HCT116 (cell line): ENCODE results near the gene ZNF474. TPM values are rescaled to one million over a fixed set of nuclear protein-coding genes. Genes with fewer than 3 reads are reported as not detected.

Source experiments
- ATAC-seq: fragments of 200-7000 bp; cut with Tn5 transposase; 2 replicates; pipeline ENCODE4 v1.9.1; 2020; ENCODE audit warnings: mild to moderate bottlenecking, moderate library complexity
- BruUV-seq: library from RNA; stranded (reverse); fragments of 400-500 nt; replicated peaks from 2 replicates; lab custom pipeline; 2021; lab: Mats Ljungman, UMichigan
- CTCF ChIA-PET: fragments of 300-600 bp; sonication (Branson Sonifier 250); formaldehyde crosslinking; loops from one replicate; lab custom pipeline; 2021; ENCODE audit warnings: antibody characterized with exemption; lab: Charles Lee
- POLR2A ChIA-PET: fragments of 300-600, 350-600 bp; sonication (Branson Sonifier 250); formaldehyde crosslinking; loops from one replicate; lab custom pipeline; 2021; ENCODE audit warnings: antibody characterized with exemption; lab: Charles Lee
- RAD21 ChIA-PET, 2 experiments: fragments of 300-600 bp; sonication (Branson Sonifier 250); formaldehyde crosslinking; loops; one replicate each; lab custom pipeline; 2023; ENCODE audit warnings: low total read pairs in 2 of 2; ENCODE audit not compliant: uncharacterized antibody in 2 of 2, unreplicated experiment in 2 of 2, low non-redundant PET in 1 of 2; lab: Charles Lee
- DNase-seq: peaks from one replicate; pipeline ENCODE4 v3.0.0-alpha.2; 2010; ENCODE audit warnings: low read depth, low spot score
- H2AFZ ChIP-seq: fragments of 200-600 bp; shearing (Covaris generic), sonication (generic); 2 replicates; pipeline ENCODE4 v1.6.1; 2017; ENCODE audit warnings: low read depth, mixed run types, mixed read lengths, antibody characterized with exemption, low read length; ENCODE audit not compliant: poor library complexity, severe bottlenecking
- H3K27ac ChIP-seq: 2 replicates; pipeline ENCODE4 v1.5.1; 2012; ENCODE audit warnings: low read depth, low read length
- H3K27me3 ChIP-seq: fragments of 200-600 bp; sonication (generic); 2 replicates; pipeline ENCODE4 v1.6.1; 2016; ENCODE audit warnings: mixed run types, low read length, mixed read lengths; ENCODE audit not compliant: insufficient read depth
- H3K36me3 ChIP-seq, 2 experiments: fragments of 200-500 bp in 1 of 2; fragments of 200-600 bp in 1 of 2; sonication (Bioruptor generic) in 1 of 2; sonication (generic) in 1 of 2; 2 replicates each; pipeline versions ENCODE4 v1.5.1 to v1.6.1; 2014 to 2016; ENCODE audit warnings: low read length in 2 of 2, inconsistent platforms in 1 of 2, mixed read lengths in 1 of 2, mixed run types in 1 of 2; ENCODE audit not compliant: insufficient read depth in 2 of 2, control insufficient read depth in 1 of 2
- H3K4me1 ChIP-seq, 2 experiments: fragments of 200-600 bp in 1 of 2; sonication (generic) in 1 of 2; 2 replicates each; pipeline versions ENCODE4 v1.5.1 to v1.6.1; 2012 to 2017; ENCODE audit warnings: low read length in 2 of 2, inconsistent platforms in 1 of 2, mild to moderate bottlenecking in 1 of 2, mixed read lengths in 1 of 2, mixed run types in 1 of 2, moderate library complexity in 1 of 2; ENCODE audit not compliant: insufficient read depth in 2 of 2, control insufficient read depth in 1 of 2
- H3K4me2 ChIP-seq: fragments of 200-600 bp; sonication (generic); 2 replicates; pipeline ENCODE4 v1.6.1; 2017; ENCODE audit warnings: mixed run types, low read length, mixed read lengths
- H3K4me3 ChIP-seq, 2 experiments: fragments of 200-600 bp in 1 of 2; sonication (generic) in 1 of 2; replicated peaks in 1 of 2; 2 replicates each; pipeline ENCODE4 v1.5.1; 2011 to 2016; ENCODE audit warnings: low read length in 2 of 2, control low read depth in 1 of 2, low read depth in 1 of 2, mild to moderate bottlenecking in 1 of 2, mixed read lengths in 1 of 2, mixed run types in 1 of 2
- H3K79me2 ChIP-seq: fragments of 200-600 bp; sonication (generic); 2 replicates; pipeline ENCODE4 v1.6.1; 2017; ENCODE audit warnings: mild to moderate bottlenecking, mixed run types, low read length, moderate library complexity, mixed read lengths; ENCODE audit not compliant: insufficient read depth
- H3K9ac ChIP-seq: fragments of 200-600 bp; sonication (generic); 2 replicates; pipeline ENCODE4 v1.6.1; 2016; ENCODE audit warnings: low read length, mixed read lengths
- H3K9me2 ChIP-seq: fragments of 200-600 bp; sonication (generic), shearing (Covaris generic); 2 replicates; pipeline ENCODE4 v1.6.1; 2017; ENCODE audit warnings: mixed run types, mild to moderate bottlenecking, moderate library complexity; ENCODE audit not compliant: insufficient read depth
- H3K9me3 ChIP-seq, 2 experiments: fragments of 200-500 bp in 1 of 2; fragments of 200-600 bp in 1 of 2; sonication (Bioruptor generic) in 1 of 2; sonication (generic) in 1 of 2; 2 replicates each; pipeline ENCODE4 v1.6.1; 2014 to 2017; ENCODE audit warnings: low read length in 2 of 2, mixed read lengths in 2 of 2, inconsistent platforms in 1 of 2, low read depth in 1 of 2, mild to moderate bottlenecking in 1 of 2, mixed run types in 1 of 2, moderate library complexity in 1 of 2; ENCODE audit not compliant: control insufficient read depth in 1 of 2, insufficient read depth in 1 of 2
- H4K20me1 ChIP-seq: fragments of 200-600 bp; sonication (generic), shearing (Covaris generic); 2 replicates; pipeline ENCODE4 v1.6.1; 2017; ENCODE audit warnings: mixed run types, mild to moderate bottlenecking, moderate library complexity; ENCODE audit not compliant: insufficient read depth
- CBX3 ChIP-seq: IDR thresholded peaks from 2 replicates; pipeline ENCODE4 v1.6.1; 2012; ENCODE audit warnings: low read depth
- CEBPB ChIP-seq: IDR thresholded peaks from 2 replicates; pipeline ENCODE4 v1.6.1; 2012; ENCODE audit warnings: low read depth
- EGR1 ChIP-seq: IDR thresholded peaks from 2 replicates; pipeline ENCODE4 v1.6.1; 2012; ENCODE audit warnings: low read depth
- FOSL1 ChIP-seq: IDR thresholded peaks from 2 replicates; pipeline ENCODE4 v1.6.1; 2012; ENCODE audit warnings: low read depth
- JUND ChIP-seq: IDR thresholded peaks from 2 replicates; pipeline ENCODE4 v1.6.1; 2012
- POLR2A ChIP-seq: IDR thresholded peaks from 2 replicates; pipeline ENCODE4 v1.7.0; 2011; ENCODE audit warnings: borderline replicate concordance; ENCODE audit not compliant: insufficient read depth, insufficient read length; ENCODE audit errors: extremely low read depth
- POLR2AphosphoS5 ChIP-seq: IDR thresholded peaks from 2 replicates; pipeline ENCODE4 v1.6.1; 2011; ENCODE audit warnings: mild to moderate bottlenecking, low read depth, low read length, moderate library complexity
- SIN3A ChIP-seq: IDR thresholded peaks from 2 replicates; pipeline ENCODE4 v1.6.1; 2012; ENCODE audit warnings: low read depth
- SP1 ChIP-seq: IDR thresholded peaks from 2 replicates; pipeline ENCODE4 v1.6.1; 2012; ENCODE audit warnings: low read depth
- SRF ChIP-seq: IDR thresholded peaks from 2 replicates; pipeline ENCODE4 v1.6.1; 2012; ENCODE audit warnings: low read depth
- TCF7L2 ChIP-seq: IDR thresholded peaks from 2 replicates; pipeline ENCODE4 v1.7.0; 2011; ENCODE audit warnings: borderline replicate concordance, inconsistent platforms; ENCODE audit not compliant: insufficient read depth, insufficient read length; ENCODE audit errors: extremely low read depth
- YY1 ChIP-seq: IDR thresholded peaks from 2 replicates; pipeline ENCODE4 v1.6.1; 2011; ENCODE audit warnings: low read length, low read depth, moderate library complexity, mild to moderate bottlenecking; ENCODE audit not compliant: insufficient replicate concordance; ENCODE audit errors: extremely low read depth
- ZFX ChIP-seq: fragments of 450-650 bp; IDR thresholded peaks from 2 replicates; pipeline ENCODE4 v1.6.1; 2017
- intact Hi-C: fragments of 100-400 bp; cut with micrococcal nuclease; formaldehyde crosslinking; loops from 2 replicates; pipeline ENCODE4 v1.10.0; 2022
- total RNA-seq: library from RNA; stranded (reverse); gene quantifications from one replicate; pipeline ENCODE4 v1.2.1, GENCODE V29; 2021; ENCODE audit not compliant: unreplicated experiment
- TF ChIP-seq, protein P1 (sequence below): IDR thresholded peaks from 2 replicates; pipeline ENCODE4 v1.6.1; 2012
- TF ChIP-seq, protein P2 (sequence below): IDR thresholded peaks from 2 replicates; pipeline ENCODE4 v1.6.1; 2012; ENCODE audit warnings: low read depth
- TF ChIP-seq, protein P3 (sequence below), 3 experiments: fragments of 200-600 bp in 1 of 3; sonication (generic) in 1 of 3; IDR thresholded peaks in 2 of 3; conservative IDR thresholded peaks in 1 of 3; 2 replicates each; pipeline ENCODE4 v1.5.1; 2012 to 2017; ENCODE audit warnings: low read depth in 2 of 3, low read length in 2 of 3, antibody characterized with exemption in 1 of 3, borderline replicate concordance in 1 of 3, control low read depth in 1 of 3, mild to moderate bottlenecking in 1 of 3, mixed read lengths in 1 of 3, mixed run types in 1 of 3, moderate library complexity in 1 of 3; ENCODE audit not compliant: insufficient read depth in 1 of 3
- TF ChIP-seq, protein P4 (sequence below): IDR thresholded peaks from 2 replicates; pipeline ENCODE4 v1.6.1; 2012

Gene ZNF474
- total RNA-seq, 1 experiment from 2014 or later, result 0.37 TPM

DNA sequence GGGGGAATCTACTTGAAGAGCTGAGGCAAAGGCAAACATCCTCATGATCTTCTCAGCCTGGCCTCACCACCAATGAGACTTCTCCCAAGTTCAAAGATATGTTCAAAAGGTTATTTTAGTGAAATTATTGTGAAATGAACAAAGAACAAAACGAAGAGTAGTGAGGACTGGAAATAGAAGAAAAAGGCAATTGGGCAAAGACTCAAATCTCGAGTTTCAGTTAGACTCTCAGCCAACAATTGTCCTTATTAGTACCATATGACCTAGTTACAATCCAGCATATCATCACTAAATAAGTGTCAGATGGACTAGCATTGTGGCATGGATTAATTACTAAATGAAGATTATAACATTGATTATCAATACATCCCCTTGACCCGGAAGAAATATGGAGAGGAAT, 9.0 kb downstream of the ZNF474 start:
- ChIA-PET CTCF (no interaction called here), RAD21 (no interaction called here), POLR2A (no interaction called here)
- no peak overlapping the region for H3K9ac ChIP-seq
- no peak overlapping the region for H3K27ac ChIP-seq
- DNase-seq, result no peak
- no peak overlapping the region for H3K4me2 ChIP-seq
- no peak for TF ChIP-seq ZFX
- TF ChIP-seq FOSL1, result no peak
- no peak for TF ChIP-seq TCF7L2
- TF ChIP-seq CEBPB, result no peak
- TF ChIP-seq POLR2AphosphoS5, result no peak
- TF ChIP-seq YY1, result no peak
- no peaks in the 10 kb centered on the region for H3K9me2 ChIP-seq
- ATAC-seq, result no peak
- H3K4me3 ChIP-seq, result no peak overlapping the region
- no peak overlapping the region for H2AFZ ChIP-seq
- intact Hi-C loops, result no loop called here
- BruUV-seq, result no TSS peak
- H3K27me3 ChIP-seq, result no peaks in the 10 kb centered on the region
- no peaks in the 10 kb centered on the region for H3K9me3 ChIP-seq
- no peaks in the 10 kb centered on the region for H3K79me2 ChIP-seq
- H4K20me1 ChIP-seq, result no peaks in the 10 kb centered on the region
- no peaks in the 10 kb centered on the region for H3K4me1 ChIP-seq
- H3K36me3 ChIP-seq, result no peaks in the 10 kb centered on the region

DNA sequence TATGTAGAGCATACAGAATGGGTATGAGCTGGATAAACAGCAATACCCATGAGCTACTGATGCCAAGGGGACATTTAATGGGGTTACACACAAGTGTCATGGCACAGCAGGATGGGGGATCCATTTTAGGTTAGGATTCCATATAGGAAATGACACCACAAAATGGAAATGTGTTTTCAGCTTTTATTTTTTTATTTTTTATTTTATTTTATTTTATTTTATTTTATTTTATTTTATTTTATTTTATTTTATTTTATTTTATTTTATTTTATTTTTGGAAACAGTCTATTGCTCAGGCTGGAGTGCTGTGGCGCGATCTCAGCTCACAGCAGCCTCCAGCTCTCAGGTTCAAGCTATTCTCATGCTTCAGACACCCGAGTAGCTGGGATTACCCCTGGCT, 11.6 kb downstream of the ZNF474 start:
- Histone ChIP-seq H3K79me2 (no peaks in the 10 kb centered on the region), H4K20me1 (no peaks in the 10 kb centered on the region), H3K27me3 (no peaks in the 10 kb centered on the region), H3K27ac (no peak overlapping the region), H3K4me1 (no peaks in the 10 kb centered on the region), H3K4me2 (no peak overlapping the region), H3K9ac (no peak overlapping the region), H3K36me3 (no peaks in the 10 kb centered on the region), H3K9me3 (no peaks in the 10 kb centered on the region), H2AFZ (no peak overlapping the region), H3K9me2 (no peaks in the 10 kb centered on the region), H3K4me3 (no peak overlapping the region)
- ChIA-PET RAD21 (no interaction called here), POLR2A (no interaction called here), CTCF (interaction anchor here (2.0 kb wide), 1 partner anchor 16 kb away, joined by 6 read pairs; no protein-coding TSS in a partner anchor)
- BruUV-seq, result no TSS peak
- ATAC-seq (no peak), DNase-seq (no peak)
- intact Hi-C loops, result no loop called here
- TF ChIP-seq CBX3 (no peak), JUND (no peak), YY1 (no peak), SIN3A (no peak), EGR1 (no peak), ZFX (no peak), FOSL1 (no peak), SP1 (no peak), SRF (no peak), POLR2A (no peak)
- TF ChIP-seq, protein P1, sequence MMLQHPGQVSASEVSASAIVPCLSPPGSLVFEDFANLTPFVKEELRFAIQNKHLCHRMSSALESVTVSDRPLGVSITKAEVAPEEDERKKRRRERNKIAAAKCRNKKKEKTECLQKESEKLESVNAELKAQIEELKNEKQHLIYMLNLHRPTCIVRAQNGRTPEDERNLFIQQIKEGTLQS, result no peak
- TF ChIP-seq, protein P2, sequence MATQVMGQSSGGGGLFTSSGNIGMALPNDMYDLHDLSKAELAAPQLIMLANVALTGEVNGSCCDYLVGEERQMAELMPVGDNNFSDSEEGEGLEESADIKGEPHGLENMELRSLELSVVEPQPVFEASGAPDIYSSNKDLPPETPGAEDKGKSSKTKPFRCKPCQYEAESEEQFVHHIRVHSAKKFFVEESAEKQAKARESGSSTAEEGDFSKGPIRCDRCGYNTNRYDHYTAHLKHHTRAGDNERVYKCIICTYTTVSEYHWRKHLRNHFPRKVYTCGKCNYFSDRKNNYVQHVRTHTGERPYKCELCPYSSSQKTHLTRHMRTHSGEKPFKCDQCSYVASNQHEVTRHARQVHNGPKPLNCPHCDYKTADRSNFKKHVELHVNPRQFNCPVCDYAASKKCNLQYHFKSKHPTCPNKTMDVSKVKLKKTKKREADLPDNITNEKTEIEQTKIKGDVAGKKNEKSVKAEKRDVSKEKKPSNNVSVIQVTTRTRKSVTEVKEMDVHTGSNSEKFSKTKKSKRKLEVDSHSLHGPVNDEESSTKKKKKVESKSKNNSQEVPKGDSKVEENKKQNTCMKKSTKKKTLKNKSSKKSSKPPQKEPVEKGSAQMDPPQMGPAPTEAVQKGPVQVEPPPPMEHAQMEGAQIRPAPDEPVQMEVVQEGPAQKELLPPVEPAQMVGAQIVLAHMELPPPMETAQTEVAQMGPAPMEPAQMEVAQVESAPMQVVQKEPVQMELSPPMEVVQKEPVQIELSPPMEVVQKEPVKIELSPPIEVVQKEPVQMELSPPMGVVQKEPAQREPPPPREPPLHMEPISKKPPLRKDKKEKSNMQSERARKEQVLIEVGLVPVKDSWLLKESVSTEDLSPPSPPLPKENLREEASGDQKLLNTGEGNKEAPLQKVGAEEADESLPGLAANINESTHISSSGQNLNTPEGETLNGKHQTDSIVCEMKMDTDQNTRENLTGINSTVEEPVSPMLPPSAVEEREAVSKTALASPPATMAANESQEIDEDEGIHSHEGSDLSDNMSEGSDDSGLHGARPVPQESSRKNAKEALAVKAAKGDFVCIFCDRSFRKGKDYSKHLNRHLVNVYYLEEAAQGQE, result no peak
- TF ChIP-seq, protein P3, sequence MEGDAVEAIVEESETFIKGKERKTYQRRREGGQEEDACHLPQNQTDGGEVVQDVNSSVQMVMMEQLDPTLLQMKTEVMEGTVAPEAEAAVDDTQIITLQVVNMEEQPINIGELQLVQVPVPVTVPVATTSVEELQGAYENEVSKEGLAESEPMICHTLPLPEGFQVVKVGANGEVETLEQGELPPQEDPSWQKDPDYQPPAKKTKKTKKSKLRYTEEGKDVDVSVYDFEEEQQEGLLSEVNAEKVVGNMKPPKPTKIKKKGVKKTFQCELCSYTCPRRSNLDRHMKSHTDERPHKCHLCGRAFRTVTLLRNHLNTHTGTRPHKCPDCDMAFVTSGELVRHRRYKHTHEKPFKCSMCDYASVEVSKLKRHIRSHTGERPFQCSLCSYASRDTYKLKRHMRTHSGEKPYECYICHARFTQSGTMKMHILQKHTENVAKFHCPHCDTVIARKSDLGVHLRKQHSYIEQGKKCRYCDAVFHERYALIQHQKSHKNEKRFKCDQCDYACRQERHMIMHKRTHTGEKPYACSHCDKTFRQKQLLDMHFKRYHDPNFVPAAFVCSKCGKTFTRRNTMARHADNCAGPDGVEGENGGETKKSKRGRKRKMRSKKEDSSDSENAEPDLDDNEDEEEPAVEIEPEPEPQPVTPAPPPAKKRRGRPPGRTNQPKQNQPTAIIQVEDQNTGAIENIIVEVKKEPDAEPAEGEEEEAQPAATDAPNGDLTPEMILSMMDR (IDR thresholded peaks at IDR 0.05 in 2 of 3, conservative IDR thresholded peaks at IDR 0.05 in 1 of 3; ENCODE audit: borderline replicate concordance in 1 of 3, insufficient read depth in 1 of 3, low read depth in 2 of 3, low read length in 2 of 3), result no peak
- TF ChIP-seq, protein P4, sequence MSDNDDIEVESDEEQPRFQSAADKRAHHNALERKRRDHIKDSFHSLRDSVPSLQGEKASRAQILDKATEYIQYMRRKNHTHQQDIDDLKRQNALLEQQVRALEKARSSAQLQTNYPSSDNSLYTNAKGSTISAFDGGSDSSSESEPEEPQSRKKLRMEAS, result no peak
